Mesothelial cell of epicardium (in vitro differentiated cells): ENCODE results near the gene DEFB108B. TPM values are rescaled to one million over a fixed set of nuclear protein-coding genes. Genes with fewer than 3 reads are reported as not detected.
"Not testable (repeated sequence)": the region's sequence is repeated elsewhere in the genome, so short reads cannot be mapped to it uniquely, and the experiment has no call there.

Experiments
- DNase-seq, 2 experiments: peaks; one replicate each; pipeline ENCODE4 v3.0.0; 2021; ENCODE audit warnings: low spot score in 2 of 2; ENCODE audit not compliant: unreplicated experiment in 2 of 2
- H3K27ac Mint-ChIP-seq: 2 replicates; pipeline ENCODE4 v1.8.0; 2021; ENCODE audit warnings: mixed read lengths
- H3K27me3 Mint-ChIP-seq: 2 replicates; pipeline ENCODE4 v1.8.0; 2021; ENCODE audit warnings: low read depth, mixed read lengths
- H3K36me3 Mint-ChIP-seq: 2 replicates; pipeline ENCODE4 v1.8.0; 2021; ENCODE audit warnings: mixed read lengths
- H3K4me1 Mint-ChIP-seq: 2 replicates; pipeline ENCODE4 v1.8.0; 2021; ENCODE audit warnings: mixed read lengths
- H3K4me3 Mint-ChIP-seq: 2 replicates; pipeline ENCODE4 v1.8.0; 2021; ENCODE audit warnings: mild to moderate bottlenecking, moderate library complexity, mixed read lengths
- H3K9me3 Mint-ChIP-seq: 2 replicates; pipeline ENCODE4 v1.8.0; 2021; ENCODE audit warnings: mixed read lengths
- CTCF ChIP-seq: fragments of 200-600 bp; sonication (generic); IDR thresholded peaks from one replicate; pipeline ENCODE4 v1.5.0; 2021; ENCODE audit warnings: antibody characterized with exemption; ENCODE audit not compliant: unreplicated experiment
- total RNA-seq: library from RNA; stranded (reverse); gene quantifications from 3 replicates; pipeline ENCODE4 v1.2.1, GENCODE V29; 2021

The DEFB108B gene
- total RNA-seq: not detected in 3 replicates

GRCh38 chr11:71832811-71833210 lies at the start of gene DEFB108B:
Gene DEFB108B (plus strand): TSS chr11:71833200. CDS start chr11:71833200, 0 bp downstream.
- not testable (repeated sequence) for H3K4me3 Mint-ChIP-seq

GRCh38 chr11:71786114-71786847 lies 46.7 kb upstream of the DEFB108B start:
- peak overlapping the region; percentile 97 for H3K4me3 Mint-ChIP-seq
- not testable (repeated sequence) for H3K36me3 Mint-ChIP-seq, H3K9me3 Mint-ChIP-seq, H3K27me3 Mint-ChIP-seq, DNase-seq
- peaks cover 27% of the 10 kb centered on the region for H3K4me1 Mint-ChIP-seq
- peak overlapping the region; percentile 92 for H3K27ac Mint-ChIP-seq

More at GRCh38 chr11:71832811-71833210, at the start of gene DEFB108B:
- not testable (repeated sequence) for H3K36me3 Mint-ChIP-seq, H3K4me1 Mint-ChIP-seq, H3K27ac Mint-ChIP-seq, H3K27me3 Mint-ChIP-seq, DNase-seq, H3K9me3 Mint-ChIP-seq

GRCh38 chr11:71786848-71787097 lies 46.2 kb upstream of the DEFB108B start:
- Mint-ChIP-seq H3K4me1 (peaks cover 23% of the 10 kb centered on the region), H3K4me3 (peak overlapping the region; percentile 97), H3K27ac (peak overlapping the region; percentile 97)
- peak; percentile 99 for DNase-seq
- H3K27me3 Mint-ChIP-seq, H3K36me3 Mint-ChIP-seq, H3K9me3 Mint-ChIP-seq: not testable (repeated sequence)

GRCh38 chr11:71787098-71787823 lies 45.7 kb upstream of the DEFB108B start:
- Mint-ChIP-seq H3K36me3 (no peaks in the 10 kb centered on the region), H3K27me3 (no peaks in the 10 kb centered on the region), H3K4me3 (peak overlapping the region; percentile 97), H3K4me1 (peaks cover 23% of the 10 kb centered on the region), H3K27ac (peak overlapping the region; percentile 97), H3K9me3 (no peaks in the 10 kb centered on the region)
- no peak for TF ChIP-seq CTCF
- DNase-seq: peak; percentile 88 to 90

- not testable (repeated sequence) for H3K27me3 Mint-ChIP-seq, H3K9me3 Mint-ChIP-seq, H3K36me3 Mint-ChIP-seq
- Mint-ChIP-seq H3K27ac (peak overlapping the region; percentile 93), H3K4me3 (peak overlapping the region; percentile 97), H3K4me1 (peaks cover 23% of the 10 kb centered on the region)
- DNase-seq: peak in 1 of 2 experiments; percentile 45
These were observed 45.1 kb upstream of the DEFB108B start for GRCh38 chr11:71787824-71788454.

GRCh38 chr11:71789444-71790196 lies 43.4 kb upstream of the DEFB108B start:
- not testable (repeated sequence) for H3K9me3 Mint-ChIP-seq, H3K36me3 Mint-ChIP-seq, H3K27ac Mint-ChIP-seq, H3K27me3 Mint-ChIP-seq, H3K4me3 Mint-ChIP-seq
- H3K4me1 Mint-ChIP-seq: peaks cover 16% of the 10 kb centered on the region
- DNase-seq: peak in 1 of 2 experiments; percentile 26

GRCh38 chr11:71791111-71791510 lies 41.9 kb upstream of the DEFB108B start:
- not testable (repeated sequence) for H3K9me3 Mint-ChIP-seq, H3K27ac Mint-ChIP-seq, H3K4me3 Mint-ChIP-seq, DNase-seq, H3K36me3 Mint-ChIP-seq, H3K27me3 Mint-ChIP-seq, H3K4me1 Mint-ChIP-seq

- not testable (repeated sequence) for H3K4me3 Mint-ChIP-seq, H3K36me3 Mint-ChIP-seq, H3K27me3 Mint-ChIP-seq, H3K9me3 Mint-ChIP-seq, H3K4me1 Mint-ChIP-seq, H3K27ac Mint-ChIP-seq
- peak in 1 of 2 experiments; percentile 37 for DNase-seq
These were observed 40.3 kb upstream of the DEFB108B start for GRCh38 chr11:71792621-71793235.

GRCh38 chr11:71794386-71795040 lies 38.5 kb upstream of the DEFB108B start:
- not testable (repeated sequence) for H3K4me3 Mint-ChIP-seq, DNase-seq, H3K4me1 Mint-ChIP-seq, H3K36me3 Mint-ChIP-seq, H3K27me3 Mint-ChIP-seq, H3K27ac Mint-ChIP-seq, H3K9me3 Mint-ChIP-seq

- not testable (repeated sequence) for H3K27ac Mint-ChIP-seq, DNase-seq, H3K36me3 Mint-ChIP-seq, H3K9me3 Mint-ChIP-seq, H3K4me3 Mint-ChIP-seq, H3K4me1 Mint-ChIP-seq, H3K27me3 Mint-ChIP-seq
These were observed 37.8 kb upstream of the DEFB108B start for GRCh38 chr11:71795236-71795635.

- not testable (repeated sequence) for H3K27ac Mint-ChIP-seq, H3K9me3 Mint-ChIP-seq, H3K36me3 Mint-ChIP-seq, DNase-seq, H3K27me3 Mint-ChIP-seq, H3K4me1 Mint-ChIP-seq, H3K4me3 Mint-ChIP-seq
These were observed 37.0 kb upstream of the DEFB108B start for GRCh38 chr11:71796016-71796415.

- H3K4me3 Mint-ChIP-seq, H3K36me3 Mint-ChIP-seq, H3K27ac Mint-ChIP-seq, H3K9me3 Mint-ChIP-seq, DNase-seq, H3K4me1 Mint-ChIP-seq, H3K27me3 Mint-ChIP-seq: not testable (repeated sequence)
These were observed 36.2 kb upstream of the DEFB108B start for GRCh38 chr11:71796781-71797180.
